ENCODE measurements around the gene ZNF804B. TPM values are rescaled to one million over a fixed set of nuclear protein-coding genes. Genes with fewer than 3 reads are reported as not detected.

The ZNF804B gene
- total and polyA plus RNA-seq, 9 of the 15 experiments (the other 6 are each of a cell fraction or from before 2014, with no cell fraction given) = 0.04 to 0.22 (median 0.09) TPM; not detected in 6

DNA sequence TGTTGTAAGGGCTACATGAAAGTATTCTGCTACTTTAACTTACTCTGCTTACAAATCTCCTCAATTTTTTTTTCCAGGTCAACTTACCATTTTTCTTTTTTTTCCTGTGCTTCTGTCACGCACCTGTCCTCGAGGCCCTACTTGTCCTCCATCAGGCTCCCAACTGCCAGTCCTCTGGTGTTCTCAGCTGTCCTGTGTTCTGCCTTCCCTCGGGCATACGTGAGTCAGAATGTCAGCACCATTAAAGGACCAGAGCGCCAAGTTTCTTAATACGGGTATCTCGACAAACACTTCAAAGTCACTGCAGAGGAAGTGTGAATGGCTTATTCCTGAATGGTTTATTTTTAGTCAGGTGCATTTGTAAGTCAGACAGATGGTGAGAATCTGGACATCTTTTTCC lies 36.1 kb downstream of the ZNF804B start, which contains the start of gene TEX47 (continued):
- TF ChIP-seq, protein P1, sequence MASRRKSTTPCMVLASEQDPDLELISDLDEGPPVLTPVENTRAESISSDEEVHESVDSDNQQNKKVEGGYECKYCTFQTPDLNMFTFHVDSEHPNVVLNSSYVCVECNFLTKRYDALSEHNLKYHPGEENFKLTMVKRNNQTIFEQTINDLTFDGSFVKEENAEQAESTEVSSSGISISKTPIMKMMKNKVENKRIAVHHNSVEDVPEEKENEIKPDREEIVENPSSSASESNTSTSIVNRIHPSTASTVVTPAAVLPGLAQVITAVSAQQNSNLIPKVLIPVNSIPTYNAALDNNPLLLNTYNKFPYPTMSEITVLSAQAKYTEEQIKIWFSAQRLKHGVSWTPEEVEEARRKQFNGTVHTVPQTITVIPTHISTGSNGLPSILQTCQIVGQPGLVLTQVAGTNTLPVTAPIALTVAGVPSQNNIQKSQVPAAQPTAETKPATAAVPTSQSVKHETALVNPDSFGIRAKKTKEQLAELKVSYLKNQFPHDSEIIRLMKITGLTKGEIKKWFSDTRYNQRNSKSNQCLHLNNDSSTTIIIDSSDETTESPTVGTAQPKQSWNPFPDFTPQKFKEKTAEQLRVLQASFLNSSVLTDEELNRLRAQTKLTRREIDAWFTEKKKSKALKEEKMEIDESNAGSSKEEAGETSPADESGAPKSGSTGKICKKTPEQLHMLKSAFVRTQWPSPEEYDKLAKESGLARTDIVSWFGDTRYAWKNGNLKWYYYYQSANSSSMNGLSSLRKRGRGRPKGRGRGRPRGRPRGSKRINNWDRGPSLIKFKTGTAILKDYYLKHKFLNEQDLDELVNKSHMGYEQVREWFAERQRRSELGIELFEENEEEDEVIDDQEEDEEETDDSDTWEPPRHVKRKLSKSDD (conservative IDR thresholded peaks at IDR 0.05; ENCODE audit: low read length) = no peak
- TF ChIP-seq ZNF79 (CRISPR knock-in tag; IDR thresholded peaks at IDR 0.05; ENCODE audit: low read depth) (no peak), MTA1 (IDR thresholded peaks at IDR 0.05; ENCODE audit: borderline replicate concordance) (no peak), U2AF1 (optimal IDR thresholded peaks at IDR 0.05; ENCODE audit: low read depth, low read length) (no peak), BRD4 (IDR thresholded peaks at IDR 0.05) (no peak), SOX6 (IDR thresholded peaks at IDR 0.05) (no peak), PHB2 (IDR thresholded peaks at IDR 0.05; ENCODE audit: low read depth) (no peak)
- TF ChIP-seq, protein P2, sequence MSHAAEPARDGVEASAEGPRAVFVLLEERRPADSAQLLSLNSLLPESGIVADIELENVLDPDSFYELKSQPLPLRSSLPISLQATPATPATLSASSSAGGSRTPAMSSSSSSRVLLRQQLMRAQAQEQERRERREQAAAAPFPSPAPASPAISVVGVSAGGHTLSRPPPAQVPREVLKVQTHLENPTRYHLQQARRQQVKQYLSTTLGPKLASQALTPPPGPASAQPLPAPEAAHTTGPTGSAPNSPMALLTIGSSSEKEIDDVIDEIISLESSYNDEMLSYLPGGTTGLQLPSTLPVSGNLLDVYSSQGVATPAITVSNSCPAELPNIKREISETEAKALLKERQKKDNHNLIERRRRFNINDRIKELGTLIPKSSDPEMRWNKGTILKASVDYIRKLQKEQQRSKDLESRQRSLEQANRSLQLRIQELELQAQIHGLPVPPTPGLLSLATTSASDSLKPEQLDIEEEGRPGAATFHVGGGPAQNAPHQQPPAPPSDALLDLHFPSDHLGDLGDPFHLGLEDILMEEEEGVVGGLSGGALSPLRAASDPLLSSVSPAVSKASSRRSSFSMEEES (CRISPR knock-in tag; IDR thresholded peaks at IDR 0.05) = no peak
- TF ChIP-seq, protein P3, sequence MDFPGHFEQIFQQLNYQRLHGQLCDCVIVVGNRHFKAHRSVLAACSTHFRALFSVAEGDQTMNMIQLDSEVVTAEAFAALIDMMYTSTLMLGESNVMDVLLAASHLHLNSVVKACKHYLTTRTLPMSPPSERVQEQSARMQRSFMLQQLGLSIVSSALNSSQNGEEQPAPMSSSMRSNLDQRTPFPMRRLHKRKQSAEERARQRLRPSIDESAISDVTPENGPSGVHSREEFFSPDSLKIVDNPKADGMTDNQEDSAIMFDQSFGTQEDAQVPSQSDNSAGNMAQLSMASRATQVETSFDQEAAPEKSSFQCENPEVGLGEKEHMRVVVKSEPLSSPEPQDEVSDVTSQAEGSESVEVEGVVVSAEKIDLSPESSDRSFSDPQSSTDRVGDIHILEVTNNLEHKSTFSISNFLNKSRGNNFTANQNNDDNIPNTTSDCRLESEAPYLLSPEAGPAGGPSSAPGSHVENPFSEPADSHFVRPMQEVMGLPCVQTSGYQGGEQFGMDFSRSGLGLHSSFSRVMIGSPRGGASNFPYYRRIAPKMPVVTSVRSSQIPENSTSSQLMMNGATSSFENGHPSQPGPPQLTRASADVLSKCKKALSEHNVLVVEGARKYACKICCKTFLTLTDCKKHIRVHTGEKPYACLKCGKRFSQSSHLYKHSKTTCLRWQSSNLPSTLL (IDR thresholded peaks at IDR 0.05) = no peak

Measured in K562 (cell line).